ENCODE measurements around the gene FDXR. TPM values are rescaled to one million over a fixed set of nuclear protein-coding genes. Genes with fewer than 3 reads are reported as not detected.

The FDXR gene
- total and polyA plus RNA-seq, 2 donors (not counting 3 experiments of a cell fraction or from before 2014, with no cell fraction given): 19.7 to 33.4 TPM

DNA sequence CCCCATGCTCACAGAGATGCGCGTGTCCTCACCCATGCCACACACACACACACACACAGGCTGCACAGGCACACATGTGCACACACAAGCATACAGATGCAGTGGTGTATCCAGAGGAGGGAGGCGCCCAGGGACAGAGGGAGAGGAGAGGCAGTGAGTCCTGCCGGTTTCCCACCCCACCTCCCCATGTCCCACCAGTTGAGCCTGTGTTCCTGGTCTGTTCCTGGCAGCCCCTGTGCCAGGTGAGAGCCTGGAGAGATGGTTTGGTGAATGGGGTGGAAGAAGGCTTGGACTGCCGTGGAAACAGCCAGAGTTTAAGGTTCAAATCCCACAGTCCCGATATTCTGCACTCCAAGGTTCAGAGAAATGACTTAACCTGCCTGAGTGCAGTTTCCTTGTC lies 30.9 kb upstream of the FDXR start:
- TF ChIP-seq JUN (IDR thresholded peaks at IDR 0.05; ENCODE audit: borderline replicate concordance, insufficient read depth, insufficient read length, low read depth): no peak
- TF ChIP-seq, protein P1, sequence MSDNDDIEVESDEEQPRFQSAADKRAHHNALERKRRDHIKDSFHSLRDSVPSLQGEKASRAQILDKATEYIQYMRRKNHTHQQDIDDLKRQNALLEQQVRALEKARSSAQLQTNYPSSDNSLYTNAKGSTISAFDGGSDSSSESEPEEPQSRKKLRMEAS (IDR thresholded peaks at IDR 0.05; ENCODE audit: insufficient read depth, insufficient read length): no peak
- TF ChIP-seq POLR2A (IDR thresholded peaks at IDR 0.05; ENCODE audit: low read depth, low read length): no peak
- TF ChIP-seq MYC (IDR thresholded peaks at IDR 0.05; ENCODE audit: low read depth, low read length): no peak
- TF ChIP-seq GATA2 (IDR thresholded peaks at IDR 0.05; ENCODE audit: insufficient read depth, insufficient read length, low read depth, low read length): no peak
- TF ChIP-seq FOS (IDR thresholded peaks at IDR 0.05; ENCODE audit: borderline replicate concordance, insufficient read depth, low read length): no peak
- TF ChIP-seq EZH2 (IDR thresholded peaks at IDR 0.05; ENCODE audit: borderline replicate concordance, low read depth, low read length, severe bottlenecking): no peak
- TF ChIP-seq POLR2AphosphoS5 (IDR thresholded peaks at IDR 0.05; ENCODE audit: insufficient read depth, low read depth, low read length): no peak
- Histone ChIP-seq H3K9me3 (replicated peaks; ENCODE audit: control insufficient read depth, insufficient read depth, low read length) (no peaks in the 10 kb centered on the region), H3K27ac (ENCODE audit: insufficient read depth, low read depth, low read length) (no peak overlapping the region), H3K27me3 (ENCODE audit: control insufficient read depth in 2 of 2, insufficient read depth in 2 of 2, low read length in 2 of 2) (no peaks in the 10 kb centered on the region), H3K4me2 (ENCODE audit: insufficient read depth, low read length) (no peak overlapping the region), H3K79me2 (ENCODE audit: control insufficient read depth, insufficient read depth, low read length) (no peaks in the 10 kb centered on the region), H3K4me3 (replicated peaks in 1 of 3; ENCODE audit: insufficient read depth in 1 of 3, low read depth in 1 of 3, low read length in 3 of 3) (no peak overlapping the region), H3K9me1 (replicated peaks; ENCODE audit: control insufficient read depth, extremely low read depth, insufficient read depth, low read length) (no peaks in the 10 kb centered on the region), H2AFZ (ENCODE audit: low read depth, low read length) (no peak overlapping the region), H3K36me3 (ENCODE audit: control insufficient read depth in 2 of 2, extremely low read depth in 1 of 2, insufficient read depth in 2 of 2, low read length in 2 of 2) (no peaks in the 10 kb centered on the region), H3K4me1 (ENCODE audit: control insufficient read depth, extremely low read depth, insufficient read depth, low read length) (no peaks in the 10 kb centered on the region), H4K20me1 (replicated peaks; ENCODE audit: control insufficient read depth, extremely low read depth, insufficient read depth, low read length) (no peaks in the 10 kb centered on the region), H3K9ac (replicated peaks; ENCODE audit: extremely low read depth, insufficient read depth, low read length) (no peak overlapping the region)
- dilution Hi-C loops (cut with MboI; ENCODE audit: extremely low pct_ligation_motif_present, low sequenced_read_pairs): no loop called here
- no TSS peak for BruUV-seq (replicated peaks)
- intact Hi-C loops (cut with micrococcal nuclease): no loop called here
- FAIRE-seq (no peak), DNase-seq (ENCODE audit: low read depth, low spot score) (no peak)
- POLR2A ChIA-PET: no interaction called here
- CTCF ChIA-PET: no interaction called here

DNA sequence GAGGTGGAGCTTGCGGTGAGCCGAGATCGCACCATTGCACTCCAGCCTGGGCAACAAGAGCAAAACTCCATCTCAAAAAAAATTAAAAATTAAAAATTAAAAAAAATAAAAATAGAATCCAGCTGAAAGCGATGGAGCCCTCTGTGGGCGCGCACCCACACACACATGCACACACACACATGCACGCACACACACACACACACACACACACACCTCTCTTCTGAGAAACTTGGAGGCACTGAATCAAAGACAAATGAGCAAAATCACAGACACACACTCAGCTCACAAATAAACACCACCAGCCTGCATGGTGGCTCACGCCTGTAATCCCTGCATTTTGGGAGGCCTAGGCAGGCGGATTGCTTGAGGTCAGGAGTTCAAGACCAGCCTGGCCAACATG lies 30.2 kb upstream of the FDXR start:
- Histone ChIP-seq H3K9me3 (replicated peaks; ENCODE audit: control insufficient read depth, insufficient read depth, low read length) (no peaks in the 10 kb centered on the region), H3K79me2 (ENCODE audit: control insufficient read depth, insufficient read depth, low read length) (no peaks in the 10 kb centered on the region), H4K20me1 (replicated peaks; ENCODE audit: control insufficient read depth, extremely low read depth, insufficient read depth, low read length) (no peaks in the 10 kb centered on the region), H3K4me1 (ENCODE audit: control insufficient read depth, extremely low read depth, insufficient read depth, low read length) (no peaks in the 10 kb centered on the region), H2AFZ (ENCODE audit: low read depth, low read length) (no peak overlapping the region), H3K4me2 (ENCODE audit: insufficient read depth, low read length) (no peak overlapping the region), H3K4me3 (replicated peaks in 1 of 3; ENCODE audit: insufficient read depth in 1 of 3, low read depth in 1 of 3, low read length in 3 of 3) (no peak overlapping the region), H3K9me1 (replicated peaks; ENCODE audit: control insufficient read depth, extremely low read depth, insufficient read depth, low read length) (no peaks in the 10 kb centered on the region), H3K27me3 (ENCODE audit: control insufficient read depth in 2 of 2, insufficient read depth in 2 of 2, low read length in 2 of 2) (peaks cover 0 to 3% of the 10 kb centered on the region in 2 experiments), H3K36me3 (ENCODE audit: control insufficient read depth in 2 of 2, extremely low read depth in 1 of 2, insufficient read depth in 2 of 2, low read length in 2 of 2) (no peaks in the 10 kb centered on the region), H3K27ac (ENCODE audit: insufficient read depth, low read depth, low read length) (no peak overlapping the region), H3K9ac (replicated peaks; ENCODE audit: extremely low read depth, insufficient read depth, low read length) (no peak overlapping the region)
- ChIA-PET POLR2A (no interaction called here), CTCF (no interaction called here)
- DNase-seq (ENCODE audit: low read depth, low spot score): no peak
- intact Hi-C loops (cut with micrococcal nuclease) (no loop called here), dilution Hi-C loops (cut with MboI; ENCODE audit: extremely low pct_ligation_motif_present, low sequenced_read_pairs) (no loop called here)
- TF ChIP-seq EZH2 (IDR thresholded peaks at IDR 0.05; ENCODE audit: borderline replicate concordance, low read depth, low read length, severe bottlenecking) (no peak), MYC (IDR thresholded peaks at IDR 0.05; ENCODE audit: low read depth, low read length) (no peak), GATA2 (IDR thresholded peaks at IDR 0.05; ENCODE audit: insufficient read depth, insufficient read length, low read depth, low read length) (no peak), FOS (IDR thresholded peaks at IDR 0.05; ENCODE audit: borderline replicate concordance, insufficient read depth, low read length) (no peak), JUN (IDR thresholded peaks at IDR 0.05; ENCODE audit: borderline replicate concordance, insufficient read depth, insufficient read length, low read depth) (no peak), POLR2AphosphoS5 (IDR thresholded peaks at IDR 0.05; ENCODE audit: insufficient read depth, low read depth, low read length) (no peak), POLR2A (IDR thresholded peaks at IDR 0.05; ENCODE audit: low read depth, low read length) (no peak)
- TF ChIP-seq, protein P1 (IDR thresholded peaks at IDR 0.05; ENCODE audit: insufficient read depth, insufficient read length): no peak
- TF ChIP-seq, protein P2, sequence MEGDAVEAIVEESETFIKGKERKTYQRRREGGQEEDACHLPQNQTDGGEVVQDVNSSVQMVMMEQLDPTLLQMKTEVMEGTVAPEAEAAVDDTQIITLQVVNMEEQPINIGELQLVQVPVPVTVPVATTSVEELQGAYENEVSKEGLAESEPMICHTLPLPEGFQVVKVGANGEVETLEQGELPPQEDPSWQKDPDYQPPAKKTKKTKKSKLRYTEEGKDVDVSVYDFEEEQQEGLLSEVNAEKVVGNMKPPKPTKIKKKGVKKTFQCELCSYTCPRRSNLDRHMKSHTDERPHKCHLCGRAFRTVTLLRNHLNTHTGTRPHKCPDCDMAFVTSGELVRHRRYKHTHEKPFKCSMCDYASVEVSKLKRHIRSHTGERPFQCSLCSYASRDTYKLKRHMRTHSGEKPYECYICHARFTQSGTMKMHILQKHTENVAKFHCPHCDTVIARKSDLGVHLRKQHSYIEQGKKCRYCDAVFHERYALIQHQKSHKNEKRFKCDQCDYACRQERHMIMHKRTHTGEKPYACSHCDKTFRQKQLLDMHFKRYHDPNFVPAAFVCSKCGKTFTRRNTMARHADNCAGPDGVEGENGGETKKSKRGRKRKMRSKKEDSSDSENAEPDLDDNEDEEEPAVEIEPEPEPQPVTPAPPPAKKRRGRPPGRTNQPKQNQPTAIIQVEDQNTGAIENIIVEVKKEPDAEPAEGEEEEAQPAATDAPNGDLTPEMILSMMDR (IDR thresholded peaks at IDR 0.05; ENCODE audit: extremely low read depth in 1 of 2, insufficient read depth in 1 of 2, low read depth in 1 of 2, low read length in 2 of 2): no peak
- FAIRE-seq: no peak
- no TSS peak for BruUV-seq (replicated peaks)

All from endothelial cell of umbilical vein (primary cell).